ENCODE results near the gene PIK3C2A.

The PIK3C2A gene

GRCh38 chr11:17162376-17162775 is 45.4 kb downstream of the PIK3C2A start:
- in situ Hi-C loops (cut with MboI; ENCODE audit: low sequenced_read_pairs), result no loop called here

GRCh38 chr11:17161515-17161914 is 46.3 kb downstream of the PIK3C2A start:
- in situ Hi-C loops (cut with MboI; ENCODE audit: low sequenced_read_pairs), result no loop called here

GRCh38 chr11:17159441-17159840 is 48.3 kb downstream of the PIK3C2A start:
- in situ Hi-C loops (cut with MboI; ENCODE audit: low sequenced_read_pairs), result no loop called here

Data from HL-60/S4 (cell line).